ENCODE results near the gene ULK2.

The ULK2 gene

GRCh38 chr17:19741832-19742457, 125.8 kb downstream of the ULK2 start:
- no peak for TF ChIP-seq ZNF274 (IDR thresholded peaks at IDR 0.05; ENCODE audit: low read depth, low read length)
- H3K4me3 ChIP-seq (ENCODE audit: low read length): no peak overlapping the region

DNA sequence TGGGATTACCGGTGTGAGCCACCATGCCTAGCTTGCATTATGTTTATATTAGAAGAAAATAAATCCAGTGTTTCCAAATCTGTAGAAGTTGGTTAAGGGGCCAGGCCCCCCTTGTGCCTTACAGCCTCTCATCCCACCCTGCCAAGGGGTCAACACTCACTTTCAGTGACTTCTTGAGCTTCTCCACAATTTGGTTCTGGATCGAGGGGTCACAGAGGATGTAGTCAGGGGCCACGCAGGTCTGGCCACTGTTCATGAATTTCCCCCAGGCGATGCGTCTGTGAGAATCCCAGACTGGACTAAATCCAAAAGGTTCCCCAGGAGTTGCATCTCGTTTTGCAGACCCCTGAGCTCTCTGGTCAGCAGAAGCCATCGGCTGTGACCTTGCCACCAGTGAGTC, 126.8 kb downstream of the ULK2 start:
- no peak for TF ChIP-seq ZNF274 (IDR thresholded peaks at IDR 0.05; ENCODE audit: low read depth, low read length)

DNA sequence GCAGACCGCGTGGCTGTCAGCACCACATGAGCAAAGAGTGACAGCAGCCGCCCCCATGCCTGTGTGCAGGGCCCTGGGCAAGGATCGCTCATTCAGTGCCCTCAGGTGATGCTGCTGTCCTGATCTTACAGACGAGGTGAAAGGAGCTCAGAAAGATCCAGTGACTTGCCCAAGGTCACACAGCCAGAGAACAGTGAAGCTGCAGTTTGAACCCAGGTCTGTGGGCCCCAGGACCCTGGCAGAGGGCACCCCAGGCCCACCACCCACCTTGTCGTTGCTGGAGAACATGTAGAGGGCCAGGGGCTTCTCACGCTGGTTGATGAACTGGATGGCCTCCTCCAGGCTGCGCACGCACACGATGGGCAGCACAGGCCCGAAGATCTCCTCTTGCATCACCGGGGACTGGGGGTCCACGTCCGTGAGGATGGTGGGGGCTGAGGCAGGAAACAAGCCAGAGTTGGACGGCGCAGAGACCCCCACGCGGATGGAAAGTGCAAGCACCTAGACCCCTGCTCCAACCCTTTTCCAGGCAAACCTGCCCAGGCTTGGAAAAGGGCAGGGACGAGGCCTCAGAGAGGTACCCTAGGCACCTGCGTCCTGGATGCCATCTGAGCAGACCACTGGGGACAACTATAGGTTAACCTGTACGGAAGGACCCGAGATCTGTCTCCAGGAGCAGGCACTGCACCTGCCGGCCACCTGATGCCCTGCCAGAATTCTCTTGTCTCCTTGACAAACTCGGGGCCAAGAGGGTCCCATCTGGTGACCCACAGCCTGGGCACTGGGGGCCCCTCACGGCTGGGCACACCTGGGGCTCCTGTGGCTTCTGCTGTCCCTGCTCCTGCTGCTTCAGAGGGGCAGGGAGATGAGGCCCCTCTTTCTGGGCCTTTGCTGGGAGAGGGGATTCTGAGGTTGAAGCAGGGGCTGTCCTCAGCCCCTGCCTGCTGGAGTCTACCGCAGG, 128.2 kb downstream of the ULK2 start:
- H3K4me3 ChIP-seq (ENCODE audit: low read length): no peak overlapping the region

More for the DNA sequence above, 126.8 kb downstream of the ULK2 start:
- no peak overlapping the region for H3K4me3 ChIP-seq (ENCODE audit: low read length)

DNA sequence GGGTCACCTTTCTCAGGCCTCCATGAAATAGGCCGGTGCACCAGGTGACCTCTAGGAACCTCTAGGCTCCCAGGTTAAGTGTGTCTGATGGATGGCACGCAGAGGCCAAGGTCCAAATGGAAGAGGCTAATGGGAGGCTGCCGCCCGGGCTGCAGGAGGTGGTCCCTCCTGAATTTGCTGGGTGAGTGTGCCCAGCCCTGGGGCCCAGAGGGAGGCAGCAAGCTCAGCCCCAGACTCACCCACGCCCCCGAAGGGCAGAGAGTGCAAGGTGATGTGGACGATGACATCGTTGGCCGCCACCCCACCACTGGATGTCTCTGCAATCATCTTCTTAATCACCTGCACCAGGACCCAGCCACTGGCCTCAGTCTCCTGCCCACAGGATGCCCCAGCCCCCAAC, 129.0 kb downstream of the ULK2 start:
- H3K4me3 ChIP-seq (ENCODE audit: low read length): no peak overlapping the region
- TF ChIP-seq ZNF274 (IDR thresholded peaks at IDR 0.05; ENCODE audit: low read depth, low read length): no peak

More for the DNA sequence above, 128.2 kb downstream of the ULK2 start:
- no peak for TF ChIP-seq ZNF274 (IDR thresholded peaks at IDR 0.05; ENCODE audit: low read depth, low read length)

DNA sequence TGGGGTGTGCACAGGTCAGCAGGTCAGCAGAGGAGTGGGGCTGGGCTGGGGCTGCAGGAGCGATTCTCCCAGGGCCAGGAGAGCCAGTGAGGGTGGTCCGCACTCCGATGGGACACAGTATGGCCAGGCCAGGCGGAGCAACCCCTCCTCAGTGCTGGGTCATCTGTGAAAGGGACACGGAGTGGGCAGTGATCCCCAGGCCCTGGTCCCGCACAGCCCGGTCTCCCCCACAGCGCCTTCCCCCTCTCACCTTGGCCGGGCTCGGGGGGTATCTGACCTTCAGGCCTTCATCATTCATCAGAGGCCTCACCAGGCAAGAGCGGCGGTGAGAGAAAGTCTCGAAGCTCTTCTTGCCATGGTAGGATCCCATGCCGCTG, 129.7 kb downstream of the ULK2 start:
- TF ChIP-seq ZNF274 (IDR thresholded peaks at IDR 0.05; ENCODE audit: low read depth, low read length): no peak
- H3K4me3 ChIP-seq (ENCODE audit: low read length): no peak overlapping the region

DNA sequence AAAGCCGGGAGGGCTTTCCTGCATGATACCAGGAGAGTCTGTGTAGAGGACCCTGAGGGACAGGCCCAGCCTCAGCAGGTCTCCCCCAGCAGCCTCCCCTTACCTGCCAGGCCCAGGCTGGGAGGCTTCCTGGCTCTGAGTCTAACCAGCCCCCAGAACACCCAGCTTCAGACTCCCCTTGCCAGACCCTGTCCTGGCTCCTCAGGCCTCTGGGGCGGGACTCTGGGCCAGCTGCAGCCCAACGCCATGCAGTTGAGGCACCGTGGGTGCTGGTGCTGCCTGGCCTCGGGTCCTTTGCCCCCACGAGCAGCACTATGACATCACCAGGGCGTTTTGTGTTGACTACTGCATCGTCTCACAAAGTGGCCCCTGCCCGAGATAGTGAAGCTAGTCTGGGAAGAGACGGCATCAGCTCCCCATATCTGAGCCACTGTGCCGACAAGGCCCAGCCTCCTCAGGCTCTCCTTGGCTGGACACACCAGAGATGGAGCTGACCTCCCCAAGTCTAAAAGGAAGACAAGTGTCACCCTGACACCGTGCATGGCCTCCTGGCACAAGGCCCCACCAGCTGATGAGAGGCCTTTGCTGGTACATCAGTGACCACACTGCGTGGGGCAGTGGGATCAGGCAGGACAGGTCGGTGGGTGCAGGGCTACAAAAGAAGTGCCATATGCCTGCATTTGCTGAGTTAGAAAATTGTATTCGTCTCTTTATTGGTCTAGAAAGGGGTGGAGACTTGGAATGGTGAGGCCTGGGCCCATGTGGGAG, 130.2 kb downstream of the ULK2 start:
- no peak overlapping the region for H3K4me3 ChIP-seq (ENCODE audit: low read length)
- TF ChIP-seq ZNF274 (IDR thresholded peaks at IDR 0.05; ENCODE audit: low read depth, low read length): no peak

- TF ChIP-seq ZNF274 (IDR thresholded peaks at IDR 0.05; ENCODE audit: low read depth, low read length): no peak
- H3K4me3 ChIP-seq (ENCODE audit: low read length): no peak overlapping the region
Observed at GRCh38 chr17:19736071-19736470, 131.7 kb downstream of the ULK2 start.

GRCh38 chr17:19733953-19734526, 133.7 kb downstream of the ULK2 start:
- H3K4me3 ChIP-seq (ENCODE audit: low read length): no peak overlapping the region
- no peak for TF ChIP-seq ZNF274 (IDR thresholded peaks at IDR 0.05; ENCODE audit: low read depth, low read length)

DNA sequence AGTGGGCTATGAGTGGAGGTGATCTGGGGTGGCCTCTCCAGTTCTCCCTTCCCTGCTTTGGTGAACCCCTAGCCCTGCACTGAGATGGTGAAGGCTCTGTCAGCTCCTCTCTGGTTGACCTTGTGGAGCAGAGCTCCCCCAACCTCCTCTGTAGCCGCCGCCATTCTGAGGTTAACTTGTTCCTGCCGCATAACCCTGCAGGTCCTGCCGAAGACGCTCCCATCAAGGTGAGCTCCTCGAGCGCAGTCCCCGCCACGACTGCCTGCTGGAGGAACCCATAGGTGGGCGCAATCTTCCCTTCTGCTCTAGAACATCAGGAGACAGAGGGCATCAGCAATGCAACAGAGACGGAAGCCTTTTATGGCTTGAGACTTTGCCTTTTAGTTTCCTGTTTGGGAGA, 136.1 kb downstream of the ULK2 start:
- TF ChIP-seq ZNF274 (IDR thresholded peaks at IDR 0.05; ENCODE audit: low read depth, low read length): no peak

DNA sequence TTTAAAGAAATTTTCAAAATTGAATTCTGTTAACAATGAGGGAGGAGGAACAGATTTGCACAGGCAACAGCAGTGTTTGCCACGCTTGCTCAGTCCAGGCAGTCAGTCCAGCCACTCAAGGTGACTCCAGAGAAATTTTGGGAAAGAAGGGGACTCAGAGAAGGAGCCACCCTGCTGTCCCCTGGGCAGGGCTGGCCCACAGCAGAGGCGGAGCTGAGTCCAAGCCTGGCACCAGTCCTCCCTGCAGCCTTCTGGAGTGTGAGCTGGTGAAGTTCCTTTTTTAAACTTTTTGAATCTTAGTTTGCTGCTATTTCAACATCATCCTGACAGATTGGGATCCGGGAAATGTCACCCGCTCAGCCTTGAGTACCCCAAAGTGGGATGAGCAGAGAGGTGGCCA, 136.9 kb downstream of the ULK2 start:
- H3K4me3 ChIP-seq (ENCODE audit: low read length): no peak overlapping the region
- TF ChIP-seq ZNF274 (IDR thresholded peaks at IDR 0.05; ENCODE audit: low read depth, low read length): no peak

More for the DNA sequence above, 136.1 kb downstream of the ULK2 start:
- no peak overlapping the region for H3K4me3 ChIP-seq (ENCODE audit: low read length)

DNA sequence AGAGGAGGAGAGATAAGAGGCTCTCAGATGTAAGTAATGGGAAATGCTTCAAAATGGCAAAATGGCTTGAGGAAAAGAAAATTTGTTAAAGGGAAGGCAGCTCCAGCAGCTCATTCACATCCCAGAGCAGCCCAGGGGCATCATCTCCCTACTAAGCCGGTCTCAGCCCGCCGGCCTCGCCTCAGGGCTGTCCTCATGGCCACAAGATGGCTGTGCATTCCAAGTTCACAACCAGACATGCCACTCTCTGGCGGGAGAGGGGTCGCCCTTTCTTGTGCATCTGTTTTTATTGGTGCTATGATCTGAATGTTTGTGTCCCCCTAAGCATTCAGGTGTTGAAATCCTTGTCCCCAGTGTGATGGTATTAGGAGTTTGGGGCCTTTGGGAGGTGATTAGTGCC, 137.8 kb downstream of the ULK2 start:
- no peak overlapping the region for H3K4me3 ChIP-seq (ENCODE audit: low read length)
- TF ChIP-seq ZNF274 (IDR thresholded peaks at IDR 0.05; ENCODE audit: low read depth, low read length): no peak

GRCh38 chr17:19728084-19728495, 139.6 kb downstream of the ULK2 start:
- TF ChIP-seq ZNF274 (IDR thresholded peaks at IDR 0.05; ENCODE audit: low read depth, low read length): no peak
- no peak overlapping the region for H3K4me3 ChIP-seq (ENCODE audit: low read length)

- no peak overlapping the region for H3K4me3 ChIP-seq (ENCODE audit: low read length)
- TF ChIP-seq ZNF274 (IDR thresholded peaks at IDR 0.05; ENCODE audit: low read depth, low read length): no peak
Observed at GRCh38 chr17:19727501-19728078, 140.1 kb downstream of the ULK2 start.

Data from GM08714 (cell line).